ENCODE data around the gene EPHA8. TPM values are rescaled to one million over a fixed set of nuclear protein-coding genes. Genes with fewer than 3 reads are reported as not detected.

EPHA8 gene
- total RNA-seq, 1 donor from 2014 or later, result 0.23 TPM

DNA sequence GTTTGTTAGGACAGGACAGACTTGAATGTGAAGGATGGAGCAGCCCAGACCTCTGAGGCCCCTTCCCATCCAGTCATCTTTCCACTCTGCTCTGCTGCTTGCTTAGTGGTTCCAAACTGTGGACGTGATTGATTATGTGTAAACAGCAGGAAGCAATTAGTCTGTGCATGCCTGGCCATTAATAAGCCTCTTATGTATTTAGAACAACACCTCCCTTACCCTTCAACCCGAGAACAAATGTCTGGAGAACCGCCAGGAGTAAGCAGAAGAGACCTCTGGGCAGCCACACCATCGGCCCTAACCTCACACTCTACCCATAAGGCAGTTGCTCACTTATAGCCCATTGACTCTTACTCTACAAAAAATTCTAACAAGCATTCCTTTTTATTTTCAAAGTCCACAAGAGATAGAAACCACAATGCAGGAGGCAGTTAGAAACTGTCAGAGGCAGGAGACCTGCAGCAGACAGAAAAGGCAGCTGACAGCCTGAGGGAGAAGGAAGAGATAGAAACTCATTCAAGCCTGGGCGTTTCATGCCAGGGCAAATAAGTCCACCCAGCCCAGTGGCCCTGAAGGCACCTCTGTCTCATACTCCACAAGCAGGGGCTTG is 5.8 kb upstream of the EPHA8 start:
- Mint-ChIP-seq H3K4me1 (ENCODE audit: low read depth, unreplicated experiment) (peaks cover 10% of the 10 kb centered on the region), H3K27me3 (ENCODE audit: low read depth, unreplicated experiment) (peaks cover 90% of the 10 kb centered on the region), H3K9me3 (ENCODE audit: unreplicated experiment) (peaks cover 6% of the 10 kb centered on the region), H3K4me3 (ENCODE audit: unreplicated experiment) (no peak overlapping the region), H3K27ac (ENCODE audit: unreplicated experiment) (no peak overlapping the region), H3K36me3 (ENCODE audit: low read depth, unreplicated experiment) (peaks cover 2% of the 10 kb centered on the region)
- Histone ChIP-seq H3K27ac (ENCODE audit: low read depth, low read length) (no peak overlapping the region), H3K79me2 (ENCODE audit: insufficient read depth, low read length) (no peaks in the 10 kb centered on the region), H3K4me1 (ENCODE audit: insufficient read depth, low read length) (no peaks in the 10 kb centered on the region), H2AFZ (ENCODE audit: low read depth, low read length) (no peak overlapping the region), H3K9me3 (ENCODE audit: insufficient read depth, low read depth, low read length) (no peaks in the 10 kb centered on the region), H3K4me3 (ENCODE audit: insufficient read depth, low read depth, low read length) (no peak overlapping the region), H4K20me1 (ENCODE audit: insufficient read depth, low read length) (no peaks in the 10 kb centered on the region), H3K4me2 (ENCODE audit: low read length) (no peak overlapping the region), H3K27me3 (ENCODE audit: insufficient read depth, low read length) (peaks cover 58% of the 10 kb centered on the region), H3K9ac (ENCODE audit: low read length) (no peak overlapping the region), H3K36me3 (ENCODE audit: insufficient read depth, low read length) (no peaks in the 10 kb centered on the region)
- DNase-seq (ENCODE audit: low read depth) (no peak), FAIRE-seq (no peak)
- TF ChIP-seq EZH2 (IDR thresholded peaks at IDR 0.05; ENCODE audit: insufficient read depth, low read length), result no peak
- TF ChIP-seq, protein P1, sequence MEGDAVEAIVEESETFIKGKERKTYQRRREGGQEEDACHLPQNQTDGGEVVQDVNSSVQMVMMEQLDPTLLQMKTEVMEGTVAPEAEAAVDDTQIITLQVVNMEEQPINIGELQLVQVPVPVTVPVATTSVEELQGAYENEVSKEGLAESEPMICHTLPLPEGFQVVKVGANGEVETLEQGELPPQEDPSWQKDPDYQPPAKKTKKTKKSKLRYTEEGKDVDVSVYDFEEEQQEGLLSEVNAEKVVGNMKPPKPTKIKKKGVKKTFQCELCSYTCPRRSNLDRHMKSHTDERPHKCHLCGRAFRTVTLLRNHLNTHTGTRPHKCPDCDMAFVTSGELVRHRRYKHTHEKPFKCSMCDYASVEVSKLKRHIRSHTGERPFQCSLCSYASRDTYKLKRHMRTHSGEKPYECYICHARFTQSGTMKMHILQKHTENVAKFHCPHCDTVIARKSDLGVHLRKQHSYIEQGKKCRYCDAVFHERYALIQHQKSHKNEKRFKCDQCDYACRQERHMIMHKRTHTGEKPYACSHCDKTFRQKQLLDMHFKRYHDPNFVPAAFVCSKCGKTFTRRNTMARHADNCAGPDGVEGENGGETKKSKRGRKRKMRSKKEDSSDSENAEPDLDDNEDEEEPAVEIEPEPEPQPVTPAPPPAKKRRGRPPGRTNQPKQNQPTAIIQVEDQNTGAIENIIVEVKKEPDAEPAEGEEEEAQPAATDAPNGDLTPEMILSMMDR (IDR thresholded peaks at IDR 0.05; ENCODE audit: insufficient read depth, low read depth, low read length), result no peak

DNA sequence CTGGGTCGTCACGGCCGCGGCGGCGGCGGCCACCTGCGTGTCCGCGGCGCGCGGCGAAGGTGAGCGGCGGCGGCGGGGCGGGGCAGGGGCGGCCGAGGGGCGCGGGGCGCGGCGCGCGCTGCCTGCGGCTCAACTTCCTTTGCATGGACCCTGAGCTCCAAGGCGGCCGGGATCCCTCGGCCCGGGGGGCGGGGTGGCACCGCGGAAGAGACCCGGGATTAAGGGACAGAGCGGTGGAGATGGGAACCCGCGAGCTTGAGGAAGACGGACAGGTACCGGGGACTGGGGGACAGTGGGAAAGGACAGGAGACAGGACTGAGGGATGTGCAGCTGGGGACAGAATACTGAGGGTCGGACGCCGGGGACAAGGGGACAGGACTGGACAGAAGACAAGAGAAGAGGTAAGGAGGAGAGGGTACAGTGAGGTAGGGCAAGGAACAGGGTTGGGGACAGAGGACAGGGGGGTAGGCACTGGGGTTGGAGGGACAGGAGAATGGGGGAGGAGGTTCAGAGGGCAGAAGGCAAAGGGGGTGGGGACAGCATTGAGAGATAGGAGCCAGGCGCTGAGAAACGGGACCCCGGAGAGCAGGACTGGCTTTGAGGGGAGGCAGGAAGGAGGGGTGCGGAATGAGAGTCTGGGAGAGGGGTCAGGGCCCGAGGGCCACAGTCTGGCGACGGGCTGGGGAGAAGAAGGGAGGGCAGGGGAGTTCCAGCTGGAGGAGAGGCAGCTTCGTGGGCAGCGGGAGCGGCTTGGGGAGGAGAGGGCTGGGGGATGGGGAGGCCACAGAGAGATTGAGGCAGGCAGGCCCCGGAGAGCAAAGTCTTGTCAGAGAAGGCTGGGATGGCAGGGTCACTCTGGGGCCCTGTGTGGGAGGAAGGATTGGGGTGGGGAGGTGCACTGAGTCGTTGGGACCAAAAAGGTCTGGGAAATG is 648 bp downstream of the EPHA8 start:
- FAIRE-seq (no peak), DNase-seq (ENCODE audit: low read depth) (no peak)
- peak overlapping the region; percentile 84 for H3K4me3 Mint-ChIP-seq (ENCODE audit: unreplicated experiment)
- no peaks in the 10 kb centered on the region for H3K36me3 Mint-ChIP-seq (ENCODE audit: low read depth, unreplicated experiment)
- Histone ChIP-seq H3K36me3 (ENCODE audit: insufficient read depth, low read length) (no peaks in the 10 kb centered on the region), H3K27ac (ENCODE audit: low read depth, low read length) (no peak overlapping the region), H2AFZ (ENCODE audit: low read depth, low read length) (no peak overlapping the region), H3K4me2 (ENCODE audit: low read length) (no peak overlapping the region), H3K27me3 (ENCODE audit: insufficient read depth, low read length) (peaks cover 80% of the 10 kb centered on the region), H3K79me2 (ENCODE audit: insufficient read depth, low read length) (no peaks in the 10 kb centered on the region), H3K9me3 (ENCODE audit: insufficient read depth, low read depth, low read length) (no peaks in the 10 kb centered on the region), H3K4me1 (ENCODE audit: insufficient read depth, low read length) (no peaks in the 10 kb centered on the region), H3K9ac (ENCODE audit: low read length) (no peak overlapping the region), H4K20me1 (ENCODE audit: insufficient read depth, low read length) (no peaks in the 10 kb centered on the region), H3K4me3 (ENCODE audit: insufficient read depth, low read depth, low read length) (no peak overlapping the region)
- no peak for TF ChIP-seq EZH2 (IDR thresholded peaks at IDR 0.05; ENCODE audit: insufficient read depth, low read length)
- TF ChIP-seq, protein P1 (IDR thresholded peaks at IDR 0.05; ENCODE audit: insufficient read depth, low read depth, low read length), result no peak
- H3K4me1 Mint-ChIP-seq (ENCODE audit: low read depth, unreplicated experiment), result peaks cover 3% of the 10 kb centered on the region
- H3K27me3 Mint-ChIP-seq (ENCODE audit: low read depth, unreplicated experiment), result peaks cover 83% of the 10 kb centered on the region
- peaks cover 6% of the 10 kb centered on the region for H3K9me3 Mint-ChIP-seq (ENCODE audit: unreplicated experiment)
- H3K27ac Mint-ChIP-seq (ENCODE audit: unreplicated experiment), result peak overlapping the region; percentile 87

Data from astrocyte (in vitro differentiated cells and primary cell).